ENCODE results near the gene TMEM87B. TPM values are rescaled to one million over a fixed set of nuclear protein-coding genes. Genes with fewer than 3 reads are reported as not detected.
"Not testable (repeated sequence)": the region's sequence is repeated elsewhere in the genome, so short reads cannot be mapped to it uniquely, and the experiment has no call there.

Gene TMEM87B
- total RNA-seq, 4 donors from 2014 or later: 12.5 to 25.4 (median 22.8) TPM

DNA sequence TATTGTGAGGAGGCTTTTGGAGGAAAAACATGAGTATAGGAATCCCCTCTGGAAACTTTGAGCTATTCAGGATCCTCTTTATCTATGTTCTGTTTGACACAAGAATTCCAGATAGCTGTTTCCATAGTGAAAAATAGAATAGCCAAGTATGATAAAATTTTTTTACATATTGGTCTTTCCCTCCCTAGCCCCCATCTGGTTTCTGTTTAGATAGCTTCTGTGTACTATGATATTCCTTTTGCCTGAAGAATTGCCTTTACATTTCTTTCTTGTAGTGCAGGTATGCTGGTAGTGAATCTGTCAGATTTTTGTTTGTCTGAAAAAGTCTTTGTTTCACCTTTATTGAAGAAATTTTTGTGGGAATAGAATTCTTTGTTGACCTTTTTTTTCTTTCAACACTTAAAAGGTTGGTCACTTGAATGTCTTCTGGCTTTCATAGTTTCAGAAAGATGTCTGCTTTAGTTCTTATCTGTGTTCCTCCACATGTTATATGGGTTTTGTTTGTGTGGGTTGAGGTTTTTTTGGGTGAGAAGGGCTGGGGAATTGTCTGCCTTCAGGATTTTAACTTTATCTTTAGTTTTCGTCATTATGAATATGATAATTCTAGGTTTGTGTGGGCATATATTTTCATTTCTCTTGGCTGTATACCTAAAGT is 53.2 kb downstream of the TMEM87B start:
- H3K9me3 ChIP-seq: peaks cover 0 to 20% (median 0%) of the 10 kb centered on the region in 3 donors
- TF ChIP-seq, protein P1, sequence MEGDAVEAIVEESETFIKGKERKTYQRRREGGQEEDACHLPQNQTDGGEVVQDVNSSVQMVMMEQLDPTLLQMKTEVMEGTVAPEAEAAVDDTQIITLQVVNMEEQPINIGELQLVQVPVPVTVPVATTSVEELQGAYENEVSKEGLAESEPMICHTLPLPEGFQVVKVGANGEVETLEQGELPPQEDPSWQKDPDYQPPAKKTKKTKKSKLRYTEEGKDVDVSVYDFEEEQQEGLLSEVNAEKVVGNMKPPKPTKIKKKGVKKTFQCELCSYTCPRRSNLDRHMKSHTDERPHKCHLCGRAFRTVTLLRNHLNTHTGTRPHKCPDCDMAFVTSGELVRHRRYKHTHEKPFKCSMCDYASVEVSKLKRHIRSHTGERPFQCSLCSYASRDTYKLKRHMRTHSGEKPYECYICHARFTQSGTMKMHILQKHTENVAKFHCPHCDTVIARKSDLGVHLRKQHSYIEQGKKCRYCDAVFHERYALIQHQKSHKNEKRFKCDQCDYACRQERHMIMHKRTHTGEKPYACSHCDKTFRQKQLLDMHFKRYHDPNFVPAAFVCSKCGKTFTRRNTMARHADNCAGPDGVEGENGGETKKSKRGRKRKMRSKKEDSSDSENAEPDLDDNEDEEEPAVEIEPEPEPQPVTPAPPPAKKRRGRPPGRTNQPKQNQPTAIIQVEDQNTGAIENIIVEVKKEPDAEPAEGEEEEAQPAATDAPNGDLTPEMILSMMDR (IDR thresholded peaks at IDR 0.05): no peak
- no peak for TF ChIP-seq POLR2AphosphoS5 (IDR thresholded peaks at IDR 0.05)
- TF ChIP-seq POLR2A (IDR thresholded peaks at IDR 0.05): no peak
- TF ChIP-seq EP300 (IDR thresholded peaks at IDR 0.05): no peak
- no peak overlapping the region for H3K4me3 ChIP-seq
- 75% methylated on average over 1 of the region's 1 CpG; no CpG with 5 or more reads in 1 of the 2 donors for WGBS, 2 donors (ENCODE audit: low coverage in 1 of 2)
- H3K36me3 ChIP-seq: peaks cover 0 to 89% of the 10 kb centered on the region in 2 donors
- no peaks in the 10 kb centered on the region for H3K4me1 ChIP-seq
- H3K27me3 ChIP-seq: no peaks in the 10 kb centered on the region
- no peak overlapping the region for H3K27ac ChIP-seq
- ATAC-seq: no peak

DNA sequence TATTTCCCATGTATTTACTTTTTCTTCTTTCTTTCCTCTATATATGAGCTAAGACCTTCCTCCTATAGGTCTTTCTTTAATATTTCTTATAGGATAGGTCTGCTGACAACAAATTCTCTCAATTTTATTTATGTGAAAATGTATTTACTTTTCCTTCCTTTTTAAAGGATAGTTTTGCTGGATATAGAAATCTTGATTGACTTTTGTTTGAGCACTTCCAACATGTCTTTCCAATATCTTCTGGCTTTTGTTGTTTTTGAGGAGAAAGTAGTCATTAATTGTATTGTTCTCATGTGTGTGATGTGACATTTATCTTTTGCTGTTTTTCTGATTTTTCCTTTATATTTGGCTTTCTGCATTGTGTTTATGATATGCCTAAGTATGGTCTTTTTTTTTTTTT is 54.2 kb downstream of the TMEM87B start:
- Histone ChIP-seq H3K4me1 (no peaks in the 10 kb centered on the region), H3K9me3 (peaks cover 0 to 20% (median 0%) of the 10 kb centered on the region in 3 donors), H3K36me3 (peaks cover 0 to 81% of the 10 kb centered on the region in 2 donors), H3K27ac (no peak overlapping the region), H3K27me3 (no peaks in the 10 kb centered on the region), H3K4me3 (no peak overlapping the region)
- ATAC-seq: no peak
- TF ChIP-seq POLR2AphosphoS5 (IDR thresholded peaks at IDR 0.05) (no peak), POLR2A (IDR thresholded peaks at IDR 0.05) (no peak), EP300 (IDR thresholded peaks at IDR 0.05) (no peak)
- TF ChIP-seq, protein P1 (IDR thresholded peaks at IDR 0.05): no peak

DNA sequence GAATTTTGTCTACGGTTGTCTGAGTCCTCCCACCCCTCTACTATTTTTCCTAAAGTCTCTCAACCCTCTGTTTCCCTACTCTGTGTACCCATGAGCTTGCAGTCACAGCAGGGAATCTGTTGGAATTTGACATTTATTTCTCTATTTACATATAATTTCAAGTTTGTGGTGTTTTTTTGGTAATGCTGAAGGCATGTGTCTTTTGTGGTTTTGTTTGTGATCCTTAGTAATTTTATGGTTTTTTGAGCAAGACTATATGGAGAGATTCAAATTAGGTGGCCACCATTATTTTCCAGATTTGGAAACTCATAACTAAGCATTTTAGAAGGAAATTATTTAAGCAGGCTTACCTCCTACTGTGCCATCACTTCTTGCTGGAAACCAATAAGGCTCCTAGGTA is 55.9 kb downstream of the TMEM87B start:
- Histone ChIP-seq H3K27ac (no peak overlapping the region), H3K9me3 (peaks cover 0 to 20% (median 0%) of the 10 kb centered on the region in 3 donors), H3K27me3 (no peaks in the 10 kb centered on the region), H3K4me3 (no peak overlapping the region), H3K4me1 (no peaks in the 10 kb centered on the region), H3K36me3 (peaks cover 0 to 72% of the 10 kb centered on the region in 2 donors)
- TF ChIP-seq EP300 (IDR thresholded peaks at IDR 0.05): no peak
- TF ChIP-seq POLR2A (IDR thresholded peaks at IDR 0.05): no peak
- TF ChIP-seq, protein P1 (IDR thresholded peaks at IDR 0.05): no peak
- TF ChIP-seq POLR2AphosphoS5 (IDR thresholded peaks at IDR 0.05): no peak
- no peak for ATAC-seq
- WGBS, 2 donors (ENCODE audit: low coverage in 1 of 2): 86 to 100% methylated on average over 1 of the region's 1 CpG

DNA sequence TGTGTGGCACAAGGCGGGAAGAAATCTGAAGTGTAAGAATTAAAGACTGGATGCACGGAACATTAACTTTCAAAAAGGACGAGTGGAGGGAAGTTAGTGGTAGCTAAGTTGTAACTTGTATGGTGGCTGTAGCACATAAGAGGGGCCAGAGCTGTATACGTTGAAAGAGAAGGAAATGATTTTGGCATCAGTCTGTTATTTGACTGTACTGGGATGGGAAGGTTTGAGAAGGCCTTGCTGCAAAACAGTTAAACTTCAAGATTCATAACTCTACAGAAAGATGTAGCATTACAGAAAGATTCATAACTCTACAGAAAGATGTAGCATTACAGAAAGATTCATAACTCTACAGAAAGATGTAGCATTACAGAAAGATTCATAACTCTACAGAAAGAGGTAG is 58.3 kb downstream of the TMEM87B start:
- not testable (repeated sequence) for ATAC-seq, H3K27me3 ChIP-seq, H3K27ac ChIP-seq, H3K4me1 ChIP-seq, H3K4me3 ChIP-seq
- Histone ChIP-seq H3K36me3 (peaks cover 0 to 75% of the 10 kb centered on the region in 2 donors), H3K9me3 (peaks cover 0 to 18% (median 0%) of the 10 kb centered on the region in 3 donors)
- 94 to 95% methylated on average over 4 of the region's 4 CpGs for WGBS, 2 donors (ENCODE audit: low coverage in 1 of 2)

DNA sequence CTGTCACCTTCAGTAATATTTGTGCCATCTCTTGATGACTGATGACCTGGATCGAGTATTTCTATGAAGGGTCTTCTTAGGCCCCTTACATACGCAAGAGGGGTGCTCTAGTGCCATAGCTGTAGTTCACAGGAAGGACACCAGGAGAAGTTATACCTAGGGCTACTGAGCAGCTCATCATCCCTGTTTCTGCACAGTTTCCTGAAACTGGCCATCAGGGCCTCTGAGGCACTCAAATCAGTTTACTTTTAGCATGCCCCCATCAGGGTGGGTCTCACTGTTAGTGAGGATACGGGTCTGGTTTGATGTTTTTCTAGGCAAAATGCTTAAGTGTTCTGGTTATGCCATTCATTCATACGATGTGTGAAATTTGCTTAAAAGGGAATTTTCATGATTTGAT is 63.1 kb downstream of the TMEM87B start:
- H3K4me3 ChIP-seq: no peak overlapping the region
- H3K4me1 ChIP-seq: no peaks in the 10 kb centered on the region
- 62 to 73% methylated on average over 3 of the region's 4 CpGs for WGBS, 2 donors (ENCODE audit: low coverage in 1 of 2)
- H3K36me3 ChIP-seq: peaks cover 0 to 43% of the 10 kb centered on the region in 2 donors
- no peaks in the 10 kb centered on the region for H3K9me3 ChIP-seq
- ATAC-seq: no peak
- TF ChIP-seq EP300 (IDR thresholded peaks at IDR 0.05) (no peak), POLR2A (IDR thresholded peaks at IDR 0.05) (no peak), POLR2AphosphoS5 (IDR thresholded peaks at IDR 0.05) (no peak)
- TF ChIP-seq, protein P1 (IDR thresholded peaks at IDR 0.05): no peak
- no peaks in the 10 kb centered on the region for H3K27me3 ChIP-seq
- H3K27ac ChIP-seq: no peak overlapping the region
